Central memory CD4-positive, alpha-beta T cell (primary cell): ENCODE results near the gene GIPC2.
"Not testable (repeated sequence)": the region's sequence is repeated elsewhere in the genome, so short reads cannot be mapped to it uniquely, and the experiment has no call there.

Experiments used
- DNase-seq: peaks from one replicate; pipeline ENCODE4 v3.0.0; 2022

GIPC2 gene

DNA sequence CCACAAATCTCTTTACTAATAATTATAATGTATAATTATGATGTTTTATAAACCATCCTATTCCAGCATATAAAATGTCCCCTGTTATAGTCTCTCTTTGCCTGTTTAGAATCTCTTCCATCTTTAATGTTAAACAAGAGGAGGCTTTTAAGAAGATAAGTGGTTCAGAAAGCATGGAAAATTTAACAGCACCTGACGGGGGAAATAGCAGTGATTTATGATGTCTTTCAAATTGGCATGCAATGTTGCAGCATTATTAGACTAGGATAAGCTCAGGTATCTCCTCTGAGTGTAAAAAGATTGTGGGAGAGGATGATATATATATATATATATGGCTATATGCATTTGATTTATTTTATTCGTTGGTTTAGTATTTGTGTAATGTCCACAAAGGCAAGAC lies 24.4 kb downstream of the GIPC2 start:
- DNase-seq: no peak

DNA sequence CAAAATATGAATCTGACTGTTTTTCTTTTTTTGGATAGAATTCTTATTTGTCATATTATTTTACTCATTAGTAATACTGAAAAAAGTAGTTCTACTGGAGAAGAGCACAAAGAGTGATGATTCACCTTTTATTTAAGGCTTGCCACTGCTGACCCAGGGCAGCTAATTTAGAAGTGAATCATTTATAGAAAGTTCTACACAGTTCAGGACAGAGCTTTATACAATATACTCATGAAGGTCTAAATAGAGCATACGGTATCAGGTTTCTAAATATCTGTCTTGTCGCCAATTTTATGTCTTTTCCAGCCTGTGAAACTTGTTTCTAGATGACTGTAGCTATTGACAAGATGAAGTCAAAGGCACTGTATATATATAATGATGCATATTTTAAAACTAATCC lies 25.0 kb downstream of the GIPC2 start:
- no peak for DNase-seq

DNA sequence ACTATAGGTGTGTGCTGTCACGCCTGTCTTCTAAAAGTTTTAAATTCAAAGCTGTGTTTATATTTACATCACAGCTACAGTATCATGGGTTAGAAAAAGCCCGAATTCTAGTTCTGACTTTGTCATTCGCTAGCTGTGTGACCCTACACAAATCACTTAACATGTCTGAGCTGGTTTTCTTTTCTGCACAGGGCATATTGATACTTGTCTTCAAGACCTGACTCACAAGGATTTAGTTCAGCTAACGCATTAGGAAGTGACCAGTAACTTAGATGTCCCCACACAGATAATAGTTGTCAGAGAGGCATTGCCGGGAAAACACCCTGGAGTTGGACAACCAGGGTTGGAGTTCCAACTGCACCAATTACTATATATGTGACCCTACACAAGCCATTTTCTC lies 25.9 kb downstream of the GIPC2 start:
- no peak for DNase-seq

DNA sequence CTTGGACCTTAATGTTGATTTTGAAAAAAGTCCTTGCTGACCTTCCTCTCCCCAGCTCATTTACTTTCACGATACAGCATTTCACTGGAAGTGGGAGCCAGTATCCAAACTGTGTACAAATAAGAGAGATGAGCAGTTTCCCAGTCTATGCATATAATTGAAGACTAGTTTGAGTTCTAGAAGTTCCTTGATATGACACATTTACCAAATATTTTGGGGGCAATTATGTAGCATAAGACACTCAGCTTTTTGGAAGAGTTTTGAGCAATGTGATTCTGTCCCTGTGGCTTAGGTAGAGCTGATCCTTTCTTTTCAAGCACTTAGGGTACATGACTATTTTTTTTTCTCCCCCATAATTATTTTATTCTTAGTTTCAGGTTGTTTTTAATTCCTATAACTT lies 26.4 kb downstream of the GIPC2 start:
- DNase-seq: no peak

DNA sequence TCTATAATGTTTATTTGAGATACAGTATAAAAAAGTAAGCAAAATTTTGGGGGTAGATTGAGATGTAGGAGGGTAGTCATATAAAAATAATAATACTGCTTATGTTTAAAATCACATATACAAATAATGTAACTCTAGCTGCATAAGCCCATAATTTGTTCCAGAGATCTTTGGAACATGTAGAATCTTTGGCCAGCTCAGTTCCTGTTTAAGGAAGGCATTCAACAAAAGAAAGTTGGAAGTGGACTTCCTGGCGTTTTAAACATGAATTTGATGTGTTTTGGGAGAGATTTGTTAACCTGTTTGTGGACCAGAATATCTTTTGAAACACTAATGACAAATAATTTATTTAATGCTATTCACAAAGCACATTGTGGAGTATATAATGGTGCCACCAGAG lies 27.7 kb downstream of the GIPC2 start:
- DNase-seq: no peak

DNA sequence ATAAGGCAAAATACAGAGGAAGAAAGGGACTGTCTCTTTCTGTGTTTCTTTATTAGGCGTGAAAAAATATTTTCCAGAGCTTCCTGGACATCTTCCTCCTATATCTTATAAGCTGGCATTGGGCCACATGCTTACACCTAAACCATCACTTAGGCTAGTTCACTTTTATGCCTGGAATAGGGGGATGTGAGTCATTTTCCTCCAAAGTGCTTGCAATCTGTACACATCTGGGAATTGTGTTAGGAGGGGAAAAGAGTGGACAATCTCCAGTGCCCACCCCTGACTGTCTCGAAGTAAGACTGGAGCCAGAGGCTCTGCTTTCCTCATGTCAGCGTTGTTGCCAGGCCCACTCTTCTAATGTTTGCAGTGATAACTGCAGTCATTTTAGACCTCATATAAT lies 29.9 kb downstream of the GIPC2 start:
- DNase-seq: no peak

DNA sequence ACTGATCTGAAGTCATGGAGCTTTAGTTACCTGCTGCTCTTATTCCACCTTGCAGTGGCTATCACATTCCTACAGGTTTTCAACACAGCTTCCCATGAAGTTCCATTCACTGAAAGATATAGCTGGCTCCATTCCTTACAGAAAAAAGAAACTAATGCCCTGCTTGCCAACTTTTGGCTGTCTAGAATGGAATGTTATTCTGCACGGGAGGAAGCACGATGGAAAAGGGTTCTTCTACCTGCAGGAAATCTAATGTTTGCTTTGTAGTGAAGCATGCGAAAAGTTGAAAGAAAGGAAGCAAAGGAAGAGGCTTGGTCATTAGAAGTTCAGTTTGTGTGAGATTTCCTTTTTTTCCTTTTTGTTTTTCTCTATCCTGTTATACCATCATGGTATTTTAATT lies 32.6 kb downstream of the GIPC2 start:
- no peak for DNase-seq

DNA sequence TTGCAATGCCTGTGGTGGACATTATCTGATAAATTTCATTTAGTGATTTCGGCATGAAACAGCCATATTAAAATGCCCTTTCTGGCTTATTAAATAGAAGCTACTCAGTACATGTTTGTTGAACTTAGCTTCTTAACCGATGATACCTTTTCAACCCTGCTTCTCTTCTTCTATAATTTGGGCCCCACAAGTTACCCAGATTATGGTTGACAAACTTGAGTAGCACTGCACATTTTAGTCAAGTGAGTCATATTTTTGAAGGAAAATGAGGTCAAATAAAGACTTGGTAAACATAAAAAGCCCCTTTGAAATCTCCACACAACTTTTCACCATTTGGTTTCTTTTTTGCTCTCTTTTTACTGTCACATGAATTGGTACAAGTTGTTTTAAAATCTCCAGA lies 33.8 kb downstream of the GIPC2 start:
- no peak for DNase-seq

DNA sequence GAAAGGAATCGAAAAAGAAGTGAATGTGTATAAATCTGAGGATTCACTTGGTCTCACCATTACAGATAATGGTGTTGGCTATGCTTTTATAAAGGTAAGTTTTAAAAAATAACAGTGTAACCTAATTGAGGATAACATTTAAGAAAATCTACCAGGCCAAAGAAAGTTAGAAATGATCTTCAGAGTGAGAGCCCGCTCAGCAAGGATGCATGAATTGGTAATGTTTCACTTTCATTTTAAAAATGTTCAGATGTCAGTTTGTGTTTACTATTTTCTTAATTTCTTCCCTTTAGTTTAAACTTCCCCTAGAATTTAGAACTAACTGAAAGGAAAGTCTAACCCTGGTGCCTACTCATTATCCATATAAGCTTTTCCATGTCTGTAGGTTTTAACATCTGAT lies 35.0 kb downstream of the GIPC2 start:
- no peak for DNase-seq

DNA sequence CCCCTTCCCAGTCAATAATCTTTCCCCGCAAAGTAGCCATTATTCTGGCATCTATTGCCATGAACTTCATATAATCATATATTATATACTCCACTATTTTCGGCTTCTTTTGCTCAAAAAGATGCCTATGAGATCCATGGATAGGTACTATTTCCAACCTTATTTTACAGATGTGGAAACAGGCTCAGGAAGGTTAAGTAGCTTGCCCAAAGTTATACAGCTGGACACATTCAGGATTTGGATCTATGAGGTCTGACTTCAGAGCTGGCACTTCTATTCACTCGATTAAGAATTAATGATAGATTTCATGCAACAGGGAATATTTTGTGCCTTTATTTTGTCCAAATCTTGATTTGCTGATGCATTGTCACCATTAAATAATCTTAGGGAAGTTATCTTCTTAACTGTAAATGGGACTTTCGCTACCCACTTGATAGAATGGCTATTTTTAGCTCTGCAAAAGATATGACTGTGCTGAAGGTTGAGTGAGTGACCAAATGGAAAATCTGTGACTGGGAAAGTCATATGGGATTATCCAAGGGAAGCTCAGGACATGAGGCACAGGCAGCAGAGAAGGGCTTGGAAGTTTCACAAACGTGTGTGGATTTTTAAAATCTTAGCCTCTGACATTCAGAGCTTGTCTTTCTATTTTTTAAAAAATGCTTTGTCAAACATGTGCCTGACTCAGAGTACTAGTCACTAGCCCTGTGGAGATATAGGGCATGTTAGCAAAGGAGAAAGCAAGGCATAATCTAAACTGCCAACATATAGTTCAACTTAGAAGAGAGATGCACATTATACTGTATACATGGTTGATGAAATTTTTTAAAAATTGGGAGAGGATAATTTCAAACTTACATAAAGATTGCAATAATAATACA lies 36.5 kb downstream of the GIPC2 start:
- no peak for DNase-seq

DNA sequence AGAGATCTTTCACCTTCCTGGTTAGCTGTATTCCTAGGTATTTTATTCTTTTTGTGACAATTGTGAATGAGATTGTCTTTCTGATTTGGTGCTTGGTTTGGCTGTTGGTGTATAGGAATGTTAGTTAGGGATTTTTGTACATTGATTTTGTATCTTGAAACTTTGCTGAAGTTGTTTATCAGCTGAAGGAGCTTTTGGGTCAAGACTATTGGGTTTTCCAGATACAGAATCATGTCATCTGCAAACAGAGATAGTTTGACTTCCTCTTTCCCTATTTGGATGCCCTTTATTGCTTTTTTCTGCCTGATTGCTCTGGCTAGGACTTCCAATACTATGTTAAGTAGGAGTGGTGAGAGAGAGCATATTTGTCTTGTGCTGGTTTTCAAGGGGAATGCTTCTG lies 38.9 kb downstream of the GIPC2 start:
- DNase-seq: not testable (repeated sequence)

DNA sequence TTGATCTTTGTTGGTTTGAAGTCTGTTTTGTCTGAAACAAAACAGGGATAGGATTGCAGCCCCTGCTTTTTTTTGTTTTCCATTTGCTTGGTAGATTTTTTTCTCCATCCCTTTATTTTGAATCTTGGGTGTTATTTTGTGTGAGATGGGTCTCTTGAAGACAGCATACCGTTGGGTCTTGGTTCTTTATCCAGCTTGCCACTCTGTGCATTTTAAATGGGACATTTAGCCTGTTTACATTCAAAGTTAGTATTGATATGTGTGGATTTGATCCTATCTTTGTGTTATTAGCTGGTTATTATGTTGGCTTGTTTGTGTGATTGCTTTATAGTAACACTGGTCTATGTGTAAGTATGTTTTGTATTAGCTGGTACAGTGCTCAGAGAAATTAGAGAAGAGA lies 40.9 kb downstream of the GIPC2 start:
- DNase-seq: no peak

DNA sequence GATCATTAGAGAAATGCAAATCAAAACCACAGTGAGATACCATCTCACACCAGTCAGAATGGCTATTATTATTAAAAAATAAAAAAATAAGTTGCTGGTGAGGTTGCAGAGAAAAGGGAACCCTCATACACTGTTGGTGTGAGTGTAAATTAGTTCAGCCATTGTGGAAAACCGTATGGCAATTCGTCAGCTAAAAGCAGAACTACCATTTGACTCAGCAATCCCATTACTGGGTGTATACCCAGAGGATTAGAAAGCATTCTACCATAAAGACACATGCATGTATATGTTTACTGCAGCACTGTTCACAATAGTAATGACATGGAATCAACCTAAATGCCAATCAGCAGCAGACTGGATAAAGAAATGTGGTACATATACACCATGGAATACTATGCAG lies 42.2 kb downstream of the GIPC2 start:
- DNase-seq: no peak

DNA sequence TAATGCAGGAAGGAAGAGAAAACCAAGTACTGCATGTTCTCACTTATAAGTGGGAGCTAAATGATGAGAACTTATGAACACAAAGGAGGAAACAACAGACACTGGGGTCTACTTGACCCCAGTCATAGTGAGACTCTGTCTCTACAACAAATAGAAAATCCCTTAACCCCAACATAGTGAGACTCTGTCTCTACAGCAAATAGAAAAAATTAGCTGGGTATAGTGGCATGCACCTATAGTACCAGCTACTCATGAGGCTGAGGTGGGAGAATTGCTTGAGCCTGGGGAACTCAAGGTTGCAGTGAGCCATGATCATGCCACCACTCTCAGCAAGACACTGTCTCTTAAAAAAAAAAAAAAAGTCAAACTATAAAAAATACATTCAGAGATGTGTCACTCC lies 42.7 kb downstream of the GIPC2 start:
- no peak for DNase-seq

DNA sequence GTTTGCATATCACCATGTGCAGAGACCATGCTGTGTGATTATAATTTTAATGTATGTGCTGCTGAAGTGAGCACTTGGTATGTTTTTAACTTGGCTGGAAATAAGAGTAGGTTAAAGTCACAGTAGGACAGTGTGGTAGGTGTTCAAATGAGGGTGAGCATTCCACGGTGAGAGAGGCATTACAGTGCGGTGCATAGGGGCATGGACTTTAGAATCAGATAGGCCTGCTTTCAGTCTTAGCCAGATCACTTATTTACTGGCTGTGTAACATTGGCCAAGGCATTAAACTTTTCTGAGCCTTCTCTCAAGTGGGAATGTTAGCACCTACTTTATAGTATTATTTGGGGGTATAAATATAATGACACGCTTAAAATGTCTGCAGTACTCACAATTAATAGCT lies 43.2 kb downstream of the GIPC2 start:
- DNase-seq: no peak

DNA sequence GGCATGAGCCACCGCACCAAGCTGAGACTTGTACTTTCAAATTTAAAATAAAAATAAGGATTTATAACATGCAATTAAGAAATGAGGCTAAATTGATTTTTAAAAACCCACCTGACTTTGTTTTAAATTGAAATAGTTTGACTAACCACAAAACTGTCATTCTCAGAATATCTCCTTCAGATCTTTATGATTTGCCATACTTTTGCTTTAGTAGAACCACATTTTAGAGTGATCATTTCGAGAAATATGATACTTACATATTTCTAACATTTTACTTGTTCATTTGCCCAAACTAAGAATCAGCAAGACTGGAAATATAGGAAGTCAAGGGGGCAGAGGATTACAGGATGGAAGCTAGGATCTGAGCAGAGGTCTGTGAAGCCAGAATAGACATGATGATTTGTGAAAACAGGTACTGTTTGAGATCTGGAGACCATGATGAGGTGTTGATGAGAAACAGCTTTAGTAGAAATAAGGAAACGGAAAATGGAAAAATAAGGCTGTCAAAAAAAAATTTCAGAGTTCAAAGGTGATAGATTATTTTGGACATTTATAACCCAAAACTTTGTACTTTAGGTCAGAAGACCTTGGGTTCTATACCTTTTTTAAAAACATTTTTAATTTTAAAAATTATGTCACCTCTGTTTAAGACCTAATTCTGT lies 44.8 kb downstream of the GIPC2 start:
- DNase-seq: no peak

DNA sequence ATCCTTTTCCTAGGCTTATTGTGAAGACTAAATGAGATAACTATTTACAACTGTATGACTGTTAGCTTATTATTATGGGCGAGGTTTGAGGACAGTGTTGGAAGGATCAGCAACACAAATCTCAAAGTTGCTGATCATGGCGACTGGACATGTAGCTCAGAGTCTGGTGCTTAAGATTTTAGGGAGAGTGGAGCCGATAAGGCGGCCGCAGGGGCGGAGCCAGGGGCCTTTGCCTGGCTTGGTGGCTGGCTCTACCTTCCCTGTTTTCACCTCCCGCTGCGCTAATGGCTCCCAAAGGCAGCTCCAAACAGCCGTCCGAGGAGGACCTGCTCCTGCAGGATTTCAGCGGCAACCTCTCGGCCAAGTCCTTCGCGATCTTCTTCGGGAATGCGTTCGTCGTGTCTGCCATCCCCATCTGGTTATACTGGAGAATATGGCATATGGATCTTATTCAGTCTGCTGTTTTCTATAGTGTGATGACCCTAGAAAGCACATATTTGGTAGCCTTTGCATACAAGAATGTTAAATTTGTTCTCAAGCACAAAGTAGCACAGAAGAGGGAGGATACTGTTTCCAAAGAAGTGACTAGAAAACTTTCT lies 45.5 kb downstream of the GIPC2 start:
- no peak for DNase-seq

DNA sequence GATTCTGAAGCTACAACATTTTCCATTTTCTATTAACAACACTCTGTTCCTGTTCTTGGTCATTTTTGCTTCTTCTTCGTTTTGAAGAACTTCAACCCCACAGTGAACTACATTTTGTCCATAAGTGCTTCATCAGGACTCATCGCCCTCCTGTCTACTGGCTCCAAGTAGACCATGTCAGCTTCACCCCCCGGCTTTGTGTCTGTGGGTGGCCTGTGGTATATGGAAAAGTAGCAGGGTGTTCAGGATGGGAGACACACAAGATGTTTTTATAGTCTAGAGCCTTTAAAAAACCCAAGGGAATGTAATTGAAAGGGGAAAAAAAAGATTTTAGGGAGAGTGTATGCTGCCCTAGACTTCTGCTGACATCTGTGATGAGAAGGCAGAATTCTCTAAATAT lies 46.1 kb downstream of the GIPC2 start:
- no peak for DNase-seq

DNA sequence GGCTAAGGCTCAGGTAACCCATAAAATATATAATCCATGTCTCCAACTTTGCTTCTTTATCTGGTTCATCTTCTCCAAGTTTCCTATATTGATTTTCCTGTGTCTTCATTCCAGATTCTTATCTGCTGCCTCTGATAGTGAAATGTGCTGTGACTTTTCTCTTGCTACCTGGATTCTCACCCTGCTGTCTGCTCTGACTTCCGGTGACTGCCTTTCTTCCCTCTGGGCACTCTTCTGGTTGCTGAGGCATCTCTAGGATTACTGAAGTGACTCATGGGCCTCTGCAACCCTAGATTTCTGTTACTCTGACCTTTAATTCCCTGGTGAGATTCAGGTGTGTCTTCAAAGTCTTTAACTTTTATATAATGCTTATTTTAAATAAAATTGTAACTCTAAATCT lies 46.9 kb downstream of the GIPC2 start:
- DNase-seq: no peak

DNA sequence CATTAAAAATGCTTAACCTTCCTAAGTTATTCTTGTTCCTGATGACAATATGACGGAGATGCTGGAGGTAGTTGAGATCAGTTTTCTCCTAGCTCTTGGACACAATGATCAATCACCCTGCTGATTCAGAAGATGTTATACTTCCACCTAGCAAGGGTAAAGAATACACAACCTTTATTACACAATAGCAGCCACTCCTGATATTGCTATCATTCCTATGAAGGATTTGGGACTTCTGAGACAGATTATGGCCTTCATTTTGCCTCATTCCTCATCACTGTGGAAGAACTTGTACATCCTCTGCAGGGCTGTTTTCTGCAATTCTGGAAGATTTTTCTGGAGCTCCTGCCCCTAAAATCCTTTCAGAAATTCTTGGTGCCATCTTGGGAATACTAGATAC lies 47.8 kb downstream of the GIPC2 start:
- no peak for DNase-seq

DNA sequence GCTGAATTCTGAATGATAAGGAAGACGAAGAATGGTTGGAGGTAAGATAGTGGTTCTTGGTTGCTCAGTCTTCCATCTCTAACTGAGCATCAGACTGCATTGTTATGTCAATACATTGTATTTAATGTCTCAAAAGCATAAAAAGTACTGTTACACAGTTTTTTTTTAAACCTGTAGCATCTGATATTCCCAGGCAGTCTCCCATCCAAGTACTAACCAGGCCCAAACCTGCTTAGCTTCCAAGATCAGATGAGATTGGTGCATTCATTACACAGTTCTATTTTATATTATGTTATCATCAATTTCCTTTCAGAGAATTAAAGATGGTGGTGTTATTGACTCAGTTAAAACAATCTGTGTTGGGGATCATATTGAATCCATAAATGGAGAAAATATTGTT lies 48.9 kb downstream of the GIPC2 start:
- DNase-seq: no peak

DNA sequence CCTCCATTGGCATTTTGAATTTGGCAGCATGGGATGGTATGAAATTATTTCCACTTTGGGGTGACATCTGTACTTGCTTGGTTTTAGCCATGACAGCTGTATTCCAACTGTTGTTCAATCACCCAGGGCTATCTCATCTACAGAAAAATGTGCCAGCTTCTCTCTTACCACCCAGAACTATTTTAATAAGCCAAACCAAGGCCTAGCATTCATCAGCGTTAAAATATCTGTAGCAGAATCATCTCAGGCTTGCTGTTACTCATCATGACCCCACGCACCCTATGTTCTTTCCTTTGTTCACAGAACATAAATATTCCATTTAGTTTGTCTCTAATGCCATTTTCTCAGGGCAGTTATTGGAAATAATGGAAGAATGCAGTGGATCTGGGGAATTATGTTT lies 49.8 kb downstream of the GIPC2 start:
- DNase-seq: no peak

DNA sequence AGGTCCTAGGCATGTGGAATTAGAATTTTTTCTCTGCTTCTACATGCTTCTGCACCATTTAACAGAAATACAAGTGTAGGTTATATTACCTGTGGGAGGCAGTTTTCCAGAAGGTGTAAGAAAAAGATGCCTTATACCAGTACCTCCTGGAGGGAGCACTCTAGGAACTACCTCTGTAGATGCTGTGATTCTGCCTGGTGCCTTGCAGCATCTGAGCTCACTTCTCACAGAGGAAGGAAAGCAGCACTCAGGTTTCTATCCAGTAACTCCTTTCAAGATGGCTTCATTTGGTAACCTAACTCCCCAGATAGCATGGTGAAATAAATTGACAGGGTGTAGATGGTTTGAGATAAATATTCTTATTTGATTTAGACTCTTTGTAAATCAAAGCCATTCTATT lies 50.3 kb downstream of the GIPC2 start:
- no peak for DNase-seq

DNA sequence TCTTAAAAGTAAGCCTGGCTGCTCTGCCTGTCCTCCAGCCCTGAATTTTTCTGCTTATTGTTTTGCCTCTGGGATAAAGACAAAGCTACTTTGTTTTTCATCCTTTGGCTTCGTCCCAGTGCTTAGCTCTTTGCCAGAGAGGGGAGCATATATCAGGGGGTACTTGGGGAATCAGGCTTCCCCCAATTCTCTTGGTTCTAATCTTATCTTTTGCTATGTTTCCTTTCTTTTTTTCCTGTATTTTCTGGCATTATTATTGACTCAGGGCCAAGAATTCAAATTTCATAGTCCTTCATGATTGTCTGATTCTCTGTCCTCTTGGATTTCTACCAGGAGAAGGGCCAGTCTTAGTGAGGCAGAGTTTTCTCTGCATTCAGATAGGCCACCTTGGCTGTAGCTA lies 51.2 kb downstream of the GIPC2 start:
- no peak for DNase-seq
